ENCODE results near the gene JAZF1. TPM values are rescaled to one million over a fixed set of nuclear protein-coding genes. Genes with fewer than 3 reads are reported as not detected.
A peak's percentile ranks its signal among the peaks of the same experiment; 100 is the strongest.

The JAZF1 gene
- total and polyA plus RNA-seq, 10 of the 15 experiments (the other 5 are each of a cell fraction or from before 2014, with no cell fraction given) = 0.04 to 0.82 (median 0.15) TPM; not detected in 3

- TF ChIP-seq, protein P1, sequence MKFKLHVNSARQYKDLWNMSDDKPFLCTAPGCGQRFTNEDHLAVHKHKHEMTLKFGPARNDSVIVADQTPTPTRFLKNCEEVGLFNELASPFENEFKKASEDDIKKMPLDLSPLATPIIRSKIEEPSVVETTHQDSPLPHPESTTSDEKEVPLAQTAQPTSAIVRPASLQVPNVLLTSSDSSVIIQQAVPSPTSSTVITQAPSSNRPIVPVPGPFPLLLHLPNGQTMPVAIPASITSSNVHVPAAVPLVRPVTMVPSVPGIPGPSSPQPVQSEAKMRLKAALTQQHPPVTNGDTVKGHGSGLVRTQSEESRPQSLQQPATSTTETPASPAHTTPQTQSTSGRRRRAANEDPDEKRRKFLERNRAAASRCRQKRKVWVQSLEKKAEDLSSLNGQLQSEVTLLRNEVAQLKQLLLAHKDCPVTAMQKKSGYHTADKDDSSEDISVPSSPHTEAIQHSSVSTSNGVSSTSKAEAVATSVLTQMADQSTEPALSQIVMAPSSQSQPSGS (IDR thresholded peaks at IDR 0.05; ENCODE audit: low read length) = peak; percentile 89
- TF ChIP-seq PKNOX1 (IDR thresholded peaks at IDR 0.05) (peak; percentile 17; the same call in 1 of the 2 replicates), RUNX3 (IDR thresholded peaks at IDR 0.05; ENCODE audit: low read length) (peak; percentile 70), SRF (IDR thresholded peaks at IDR 0.05; ENCODE audit: low read depth in 2 of 2, low read length in 2 of 2) (peak in 1 of 2 experiments; percentile 85; a peak in 2 of 4 replicates), RELB (IDR thresholded peaks at IDR 0.05; ENCODE audit: low read depth) (peak; percentile 55; the same call in 1 of the 2 replicates), KLF5 (IDR thresholded peaks at IDR 0.05; ENCODE audit: partially characterized antibody) (peak; percentile 77), ETV6 (conservative IDR thresholded peaks at IDR 0.05 in 1 of 2, IDR thresholded peaks at IDR 0.05 in 1 of 2; ENCODE audit: borderline replicate concordance in 1 of 2, low read depth in 1 of 2) (peak in 1 of 2 experiments; percentile 44; a peak in 1 of 4 replicates), ZNF592 (IDR thresholded peaks at IDR 0.05) (peak; percentile 66; the same call in 1 of the 2 replicates), NR2F1 (conservative IDR thresholded peaks at IDR 0.05) (peak; percentile 76), MYC (IDR thresholded peaks at IDR 0.05; ENCODE audit: insufficient read depth, insufficient read length, insufficient replicate concordance, low read length, severe bottlenecking) (no peak), ATF7 (IDR thresholded peaks at IDR 0.05; ENCODE audit: low read depth) (peak; percentile 93), BHLHE40 (IDR thresholded peaks at IDR 0.05; ENCODE audit: borderline replicate concordance in 1 of 2, low read depth in 2 of 2, low read length in 1 of 2) (peak; percentile 44 to 53; a peak in 2 of 4 replicates), ESRRA (IDR thresholded peaks at IDR 0.05; ENCODE audit: low read length) (no peak), IKZF2 (IDR thresholded peaks at IDR 0.05) (peak; percentile 61 to 78; a peak in 3 of 4 replicates), CEBPB (IDR thresholded peaks at IDR 0.05; ENCODE audit: borderline replicate concordance in 1 of 2, low read depth in 2 of 2, low read length in 2 of 2) (0 out of 4 replicates have a peak, but pooled peaks of 1 of the 2 experiments have one; percentile 27), SKIL (IDR thresholded peaks at IDR 0.05; ENCODE audit: low read depth, poor library complexity, severe bottlenecking) (peak; percentile 60), EGR1 (IDR thresholded peaks at IDR 0.05; ENCODE audit: borderline replicate concordance in 1 of 2, low read depth in 2 of 2, low read length in 2 of 2) (no peak), BMI1 (IDR thresholded peaks at IDR 0.05; ENCODE audit: borderline replicate concordance) (peak; percentile 74; the same call in 1 of the 2 replicates)
Measured at GRCh38 chr7:28151965-28152364, 28.6 kb downstream of the JAZF1 start (continued).
